RKO (cell line): Measurements from ENCODE around the gene GRID1.

Source experiments
- DNase-seq: peaks from one replicate; pipeline ENCODE4 v3.0.0-alpha.2; 2016; ENCODE audit warnings: low spot score

Gene GRID1

GRCh38 chr10:86227501-86228258 lies 138.9 kb downstream of the GRID1 start:
- no peak for DNase-seq

- no peak for DNase-seq
Observed at GRCh38 chr10:86226781-86227201, 139.8 kb downstream of the GRID1 start.

- DNase-seq = no peak
Observed at GRCh38 chr10:86226016-86226415, 140.6 kb downstream of the GRID1 start.

- DNase-seq = peak; percentile 34
Observed at GRCh38 chr10:86225103-86225782, 141.4 kb downstream of the GRID1 start.

GRCh38 chr10:86224354-86225102 lies 142.1 kb downstream of the GRID1 start:
- no peak for DNase-seq

GRCh38 chr10:86223256-86223655 lies 143.3 kb downstream of the GRID1 start:
- DNase-seq = no peak

GRCh38 chr10:86222687-86223086 lies 143.9 kb downstream of the GRID1 start:
- DNase-seq = no peak

- DNase-seq = no peak
Observed at GRCh38 chr10:86222336-86222650, 144.3 kb downstream of the GRID1 start.

- DNase-seq = no peak
Observed at GRCh38 chr10:86221442-86222335, 144.9 kb downstream of the GRID1 start.

GRCh38 chr10:86220626-86221025 lies 146.0 kb downstream of the GRID1 start:
- DNase-seq = no peak

- DNase-seq = no peak
Observed at GRCh38 chr10:86219271-86219670, 147.3 kb downstream of the GRID1 start.

GRCh38 chr10:86218842-86219241 lies 147.8 kb downstream of the GRID1 start:
- DNase-seq = no peak

- DNase-seq = no peak
Observed at GRCh38 chr10:86218160-86218559, 148.4 kb downstream of the GRID1 start.

- no peak for DNase-seq
Observed at GRCh38 chr10:86217371-86218080, 149.1 kb downstream of the GRID1 start.

- DNase-seq = no peak
Observed at GRCh38 chr10:86216886-86217285, 149.7 kb downstream of the GRID1 start.

GRCh38 chr10:86215712-86216111 lies 150.9 kb downstream of the GRID1 start:
- no peak for DNase-seq

- no peak for DNase-seq
Observed at GRCh38 chr10:86215046-86215445, 151.5 kb downstream of the GRID1 start.

- no peak for DNase-seq
Observed at GRCh38 chr10:86213148-86213547, 153.4 kb downstream of the GRID1 start.

GRCh38 chr10:86212391-86212700 lies 154.2 kb downstream of the GRID1 start:
- DNase-seq = no peak

- DNase-seq = no peak
Observed at GRCh38 chr10:86211691-86212390, 154.8 kb downstream of the GRID1 start.

- no peak for DNase-seq
Observed at GRCh38 chr10:86210416-86210815, 156.2 kb downstream of the GRID1 start.
